ENCODE results near the gene DHRSX. TPM values are rescaled to one million over a fixed set of nuclear protein-coding genes. Genes with fewer than 3 reads are reported as not detected.
"Not testable (repeated sequence)": the region's sequence is repeated elsewhere in the genome, so short reads cannot be mapped to it uniquely, and the experiment has no call there.

DHRSX gene
- total RNA-seq, 2 donors from 2014 or later, result 24.2 to 37.1 TPM

DNA sequence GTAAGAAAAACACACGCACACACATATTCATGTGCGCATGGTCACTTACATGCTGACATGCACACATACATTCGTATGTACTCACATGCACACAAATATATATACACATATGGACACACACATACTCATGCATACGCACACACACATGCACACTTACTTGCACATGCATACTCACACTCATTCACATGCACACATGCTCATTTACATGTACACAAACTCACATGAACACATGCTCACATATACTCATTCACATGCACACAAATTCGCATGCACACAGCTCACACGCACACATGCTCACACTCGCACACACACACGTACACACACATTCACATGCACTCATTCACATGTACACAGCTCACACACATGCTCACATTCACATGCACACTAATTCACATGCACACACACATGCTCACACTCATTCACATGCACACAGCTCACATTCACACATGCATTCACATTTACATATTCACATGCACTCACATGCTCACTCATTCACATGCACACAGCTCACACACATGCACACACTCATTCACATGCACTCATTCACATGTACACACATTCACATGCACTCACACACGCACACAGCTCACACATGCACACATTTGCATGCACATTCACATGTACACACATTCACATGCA is 276.1 kb downstream of the DHRSX start:
- Histone ChIP-seq H3K9me3 (no peaks in the 10 kb centered on the region), H3K4me3 (no peak overlapping the region), H3K4me1 (replicated peaks) (no peaks in the 10 kb centered on the region), H3K27me3 (replicated peaks; ENCODE audit: insufficient read depth) (no peaks in the 10 kb centered on the region), H3K36me3 (peaks cover 0 to 16% of the 10 kb centered on the region in 2 donors), H3K27ac (no peak overlapping the region)
- no peak for TF ChIP-seq POLR2A (IDR thresholded peaks at IDR 0.05)
- no peak for TF ChIP-seq POLR2AphosphoS5 (IDR thresholded peaks at IDR 0.05)
- TF ChIP-seq, protein P1, sequence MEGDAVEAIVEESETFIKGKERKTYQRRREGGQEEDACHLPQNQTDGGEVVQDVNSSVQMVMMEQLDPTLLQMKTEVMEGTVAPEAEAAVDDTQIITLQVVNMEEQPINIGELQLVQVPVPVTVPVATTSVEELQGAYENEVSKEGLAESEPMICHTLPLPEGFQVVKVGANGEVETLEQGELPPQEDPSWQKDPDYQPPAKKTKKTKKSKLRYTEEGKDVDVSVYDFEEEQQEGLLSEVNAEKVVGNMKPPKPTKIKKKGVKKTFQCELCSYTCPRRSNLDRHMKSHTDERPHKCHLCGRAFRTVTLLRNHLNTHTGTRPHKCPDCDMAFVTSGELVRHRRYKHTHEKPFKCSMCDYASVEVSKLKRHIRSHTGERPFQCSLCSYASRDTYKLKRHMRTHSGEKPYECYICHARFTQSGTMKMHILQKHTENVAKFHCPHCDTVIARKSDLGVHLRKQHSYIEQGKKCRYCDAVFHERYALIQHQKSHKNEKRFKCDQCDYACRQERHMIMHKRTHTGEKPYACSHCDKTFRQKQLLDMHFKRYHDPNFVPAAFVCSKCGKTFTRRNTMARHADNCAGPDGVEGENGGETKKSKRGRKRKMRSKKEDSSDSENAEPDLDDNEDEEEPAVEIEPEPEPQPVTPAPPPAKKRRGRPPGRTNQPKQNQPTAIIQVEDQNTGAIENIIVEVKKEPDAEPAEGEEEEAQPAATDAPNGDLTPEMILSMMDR (IDR thresholded peaks at IDR 0.05), result no peak
- WGBS, result 91% methylated on average over 9 of the region's 9 CpGs
- intact Hi-C loops (cut with DNase I), result no loop called here
- no peak for DNase-seq (ENCODE audit: low spot score)

DNA sequence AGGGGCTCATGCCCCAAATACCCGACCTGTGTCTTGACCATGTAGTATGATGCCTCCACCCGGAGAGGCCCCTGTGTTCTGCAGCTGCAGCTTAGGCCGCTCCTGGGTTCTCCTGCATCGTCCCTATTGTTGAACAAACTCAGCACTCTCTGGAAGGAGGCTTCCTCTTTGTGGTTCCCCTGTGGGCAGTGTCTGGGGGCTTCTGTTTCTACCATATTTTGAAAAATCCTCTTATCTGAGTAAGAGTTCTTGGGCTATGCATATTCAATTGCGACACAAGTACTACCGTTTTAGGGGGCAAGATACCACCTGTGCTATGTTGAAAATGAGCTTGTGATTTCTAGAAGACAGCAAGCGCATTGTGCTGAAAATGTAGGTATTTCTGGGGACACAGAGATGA is 276.6 kb downstream of the DHRSX start:
- WGBS, result 76% methylated on average over 7 of the region's 7 CpGs
- peaks cover 0 to 16% of the 10 kb centered on the region in 2 donors for H3K36me3 ChIP-seq
- no peak overlapping the region for H3K27ac ChIP-seq
- intact Hi-C loops (cut with DNase I), result no loop called here
- no peaks in the 10 kb centered on the region for H3K9me3 ChIP-seq
- DNase-seq (ENCODE audit: low spot score), result no peak
- H3K4me3 ChIP-seq, result no peak overlapping the region
- no peaks in the 10 kb centered on the region for H3K4me1 ChIP-seq (replicated peaks)
- no peaks in the 10 kb centered on the region for H3K27me3 ChIP-seq (replicated peaks; ENCODE audit: insufficient read depth)
- TF ChIP-seq, protein P1 (IDR thresholded peaks at IDR 0.05), result no peak
- TF ChIP-seq POLR2A (IDR thresholded peaks at IDR 0.05) (no peak), POLR2AphosphoS5 (IDR thresholded peaks at IDR 0.05) (no peak)

DNA sequence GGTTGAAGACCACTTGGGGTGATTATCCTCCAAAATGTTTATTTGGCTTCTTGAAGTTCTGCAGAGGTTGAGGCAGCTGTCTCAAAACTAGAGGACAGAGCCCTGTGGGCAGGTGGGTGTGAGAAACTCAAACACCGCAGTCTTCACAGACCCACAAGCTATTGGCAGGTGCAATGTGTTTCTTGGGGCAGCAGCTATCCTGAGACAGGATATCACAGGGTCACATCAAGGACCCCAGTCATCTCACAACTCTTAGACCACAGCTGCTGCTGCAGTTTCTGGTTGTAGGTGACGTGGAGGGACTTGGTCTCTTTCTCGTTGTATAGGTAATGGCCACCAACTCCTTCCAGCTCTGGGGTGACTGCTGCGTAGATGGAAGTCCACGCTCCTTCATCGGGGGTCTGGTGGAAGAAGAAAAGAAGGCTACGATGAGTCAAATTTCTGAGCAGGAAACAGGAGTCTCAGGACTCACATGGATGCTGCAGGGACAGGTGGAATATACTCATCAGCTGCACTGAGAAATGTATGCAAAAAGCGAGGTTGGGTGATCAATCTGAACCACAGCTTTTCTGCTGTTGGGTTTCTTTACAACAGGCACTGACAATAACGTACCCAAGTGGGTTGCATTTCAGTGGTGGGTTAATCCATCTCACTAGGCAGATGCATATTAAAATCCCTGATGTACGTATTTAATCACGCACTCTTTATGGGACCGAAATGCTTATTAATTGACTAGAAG is 279.8 kb downstream of the DHRSX start:
- no peak overlapping the region for H3K27ac ChIP-seq
- intact Hi-C loops (cut with DNase I), result no loop called here
- H3K4me1 ChIP-seq (replicated peaks), result no peaks in the 10 kb centered on the region
- DNase-seq (ENCODE audit: low spot score), result no peak
- WGBS, result 95% methylated on average over 12 of the region's 12 CpGs
- no peaks in the 10 kb centered on the region for H3K27me3 ChIP-seq (replicated peaks; ENCODE audit: insufficient read depth)
- no peak overlapping the region for H3K4me3 ChIP-seq
- H3K9me3 ChIP-seq, result no peaks in the 10 kb centered on the region
- peaks cover 0 to 16% of the 10 kb centered on the region in 2 donors for H3K36me3 ChIP-seq
- TF ChIP-seq POLR2AphosphoS5 (IDR thresholded peaks at IDR 0.05) (no peak), POLR2A (IDR thresholded peaks at IDR 0.05) (no peak)
- TF ChIP-seq, protein P1 (IDR thresholded peaks at IDR 0.05), result no peak

DNA sequence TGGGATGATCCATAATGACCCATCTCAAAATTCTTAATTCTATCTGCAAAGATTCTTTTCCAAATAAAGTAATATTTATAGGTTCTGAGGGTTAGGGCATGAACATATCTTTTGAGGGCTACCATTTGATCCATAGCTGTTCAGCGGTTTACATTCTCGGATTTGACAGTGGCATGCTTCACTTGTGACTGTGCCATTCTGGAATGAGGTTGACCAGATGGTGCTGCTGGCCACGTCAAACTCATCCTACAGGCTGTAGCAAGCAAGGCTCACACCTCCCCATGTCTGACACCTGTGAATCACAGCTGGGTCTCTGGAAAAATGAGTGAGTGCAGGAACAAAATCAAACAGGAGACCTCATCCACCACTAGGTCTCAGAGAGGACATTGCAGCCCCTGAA is 280.5 kb downstream of the DHRSX start:
- intact Hi-C loops (cut with DNase I), result no loop called here
- H3K27ac ChIP-seq, result no peak overlapping the region
- H3K27me3 ChIP-seq (replicated peaks; ENCODE audit: insufficient read depth), result no peaks in the 10 kb centered on the region
- H3K36me3 ChIP-seq, result peaks cover 0 to 16% of the 10 kb centered on the region in 2 donors
- no peak for DNase-seq (ENCODE audit: low spot score)
- WGBS, result 94% methylated on average over 3 of the region's 3 CpGs
- no peak overlapping the region for H3K4me3 ChIP-seq
- H3K9me3 ChIP-seq, result no peaks in the 10 kb centered on the region
- H3K4me1 ChIP-seq (replicated peaks), result no peaks in the 10 kb centered on the region
- no peak for TF ChIP-seq POLR2A (IDR thresholded peaks at IDR 0.05)
- TF ChIP-seq, protein P1 (IDR thresholded peaks at IDR 0.05), result no peak
- TF ChIP-seq POLR2AphosphoS5 (IDR thresholded peaks at IDR 0.05), result no peak

DNA sequence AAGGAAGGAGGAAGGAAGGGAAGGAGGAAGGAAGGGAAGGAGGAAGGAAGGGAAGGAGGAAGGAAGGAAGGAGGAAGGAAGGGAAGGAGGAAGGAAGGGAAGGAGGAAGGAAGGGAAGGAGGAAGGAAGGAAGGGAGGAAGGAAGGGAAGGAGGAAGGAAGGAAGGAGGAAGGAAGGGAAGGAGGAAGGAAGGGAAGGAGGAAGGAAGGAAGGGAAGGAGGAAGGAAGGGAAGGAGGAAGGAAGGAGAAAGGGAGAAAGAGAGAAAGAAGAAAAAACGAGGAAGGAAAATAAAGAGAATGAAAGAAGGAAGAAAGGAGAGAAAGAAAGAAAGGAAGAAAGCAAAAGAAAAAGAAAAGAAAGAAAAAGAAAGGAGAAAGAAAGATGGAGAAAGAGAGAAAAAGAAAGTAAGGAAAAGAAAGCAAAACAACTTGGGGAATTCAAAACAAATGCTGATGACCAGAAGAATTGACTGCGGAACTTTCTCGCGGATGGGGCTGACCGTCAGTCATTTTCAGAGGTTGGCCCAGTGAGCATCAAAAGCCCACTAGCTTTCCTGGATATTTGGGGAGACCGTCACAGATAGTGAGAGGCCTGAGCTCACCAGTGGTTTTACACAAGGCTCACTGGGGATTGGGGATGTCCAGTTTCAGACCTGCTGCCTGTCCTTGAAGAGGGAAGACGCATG is 286.5 kb downstream of the DHRSX start:
- H3K4me1 ChIP-seq (replicated peaks); DNase-seq (ENCODE audit: low spot score); H3K27me3 ChIP-seq (replicated peaks; ENCODE audit: insufficient read depth); intact Hi-C loops (cut with DNase I); H3K9me3 ChIP-seq; H3K36me3 ChIP-seq; H3K27ac ChIP-seq; H3K4me3 ChIP-seq: not testable (repeated sequence)
- 94% methylated on average over 7 of the region's 7 CpGs for WGBS

DNA sequence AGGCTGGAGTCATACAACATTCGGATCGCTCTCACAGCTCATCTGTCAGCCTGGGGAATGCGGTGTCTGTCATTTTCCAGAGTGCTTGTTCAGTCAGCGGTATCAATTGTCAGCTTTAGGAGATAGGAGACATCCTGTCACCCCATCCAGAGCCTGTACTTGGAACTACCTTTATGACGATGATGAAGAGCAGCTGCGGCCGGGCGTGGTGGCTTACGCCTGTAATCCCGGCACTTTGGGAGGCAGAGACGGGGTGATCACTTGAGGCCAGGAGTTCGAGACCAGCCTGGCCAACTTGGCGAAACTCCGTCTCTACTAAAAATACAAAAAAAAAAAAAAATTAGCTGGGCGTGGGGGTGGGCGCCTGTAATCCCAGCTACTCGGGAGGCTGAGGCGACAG is 289.1 kb downstream of the DHRSX start:
- DNase-seq (ENCODE audit: low spot score); H3K27me3 ChIP-seq (replicated peaks; ENCODE audit: insufficient read depth); H3K9me3 ChIP-seq; H3K4me3 ChIP-seq; H3K4me1 ChIP-seq (replicated peaks); H3K36me3 ChIP-seq; intact Hi-C loops (cut with DNase I); H3K27ac ChIP-seq: not testable (repeated sequence)
- WGBS, result 92% methylated on average over 18 of the region's 18 CpGs

Data from prostate gland (tissue), 2 donors.